HL-60 (cell line): ENCODE measurements around the gene MOXD1.
A peak's percentile ranks its signal among the peaks of the same experiment; 100 is the strongest.

Source experiments
- DNase-seq, 2 experiments: peaks; one replicate each; pipeline ENCODE4 v3.0.0-alpha.2; 2010 to 2020; ENCODE audit warnings: low read depth in 1 of 2, low spot score in 1 of 2
- H3K27ac ChIP-seq: fragments of 250-450 bp; sonication (Bioruptor Pico); replicated peaks from 2 replicates; pipeline ENCODE4 v1.5.1; 2020; ENCODE audit warnings: mild to moderate bottlenecking, moderate library complexity
- H3K27me3 ChIP-seq: fragments of 250-450 bp; sonication (Bioruptor Pico); 2 replicates; pipeline ENCODE4 v1.5.1; 2021; ENCODE audit warnings: mild to moderate bottlenecking, moderate library complexity; ENCODE audit not compliant: insufficient read depth, poor library complexity, severe bottlenecking
- H3K4me3 ChIP-seq: replicated peaks from 2 replicates; pipeline ENCODE4 v1.5.1; 2011; ENCODE audit warnings: mild to moderate bottlenecking, control low read depth, low read length; ENCODE audit not compliant: insufficient read depth
- GABPA ChIP-seq: IDR thresholded peaks from 2 replicates; pipeline ENCODE4 v1.6.1; 2012; ENCODE audit warnings: low read depth
- POLR2AphosphoS5 ChIP-seq: IDR thresholded peaks from 2 replicates; pipeline ENCODE4 v1.6.1; 2012; ENCODE audit warnings: low read depth
- SPI1 ChIP-seq: IDR thresholded peaks from 2 replicates; pipeline ENCODE4 v1.6.1; 2012; ENCODE audit warnings: low read depth, mild to moderate bottlenecking, borderline replicate concordance
- TF ChIP-seq, protein P1 (sequence below): IDR thresholded peaks from 2 replicates; pipeline ENCODE4 v1.6.1; 2012; ENCODE audit warnings: low read depth; ENCODE audit not compliant: insufficient replicate concordance
- TF ChIP-seq, protein P2 (sequence below): IDR thresholded peaks from one replicate; pipeline ENCODE4 v1.5.1; 2011; ENCODE audit warnings: low read length, control low read depth, inconsistent platforms; ENCODE audit not compliant: insufficient read depth

The MOXD1 gene

DNA sequence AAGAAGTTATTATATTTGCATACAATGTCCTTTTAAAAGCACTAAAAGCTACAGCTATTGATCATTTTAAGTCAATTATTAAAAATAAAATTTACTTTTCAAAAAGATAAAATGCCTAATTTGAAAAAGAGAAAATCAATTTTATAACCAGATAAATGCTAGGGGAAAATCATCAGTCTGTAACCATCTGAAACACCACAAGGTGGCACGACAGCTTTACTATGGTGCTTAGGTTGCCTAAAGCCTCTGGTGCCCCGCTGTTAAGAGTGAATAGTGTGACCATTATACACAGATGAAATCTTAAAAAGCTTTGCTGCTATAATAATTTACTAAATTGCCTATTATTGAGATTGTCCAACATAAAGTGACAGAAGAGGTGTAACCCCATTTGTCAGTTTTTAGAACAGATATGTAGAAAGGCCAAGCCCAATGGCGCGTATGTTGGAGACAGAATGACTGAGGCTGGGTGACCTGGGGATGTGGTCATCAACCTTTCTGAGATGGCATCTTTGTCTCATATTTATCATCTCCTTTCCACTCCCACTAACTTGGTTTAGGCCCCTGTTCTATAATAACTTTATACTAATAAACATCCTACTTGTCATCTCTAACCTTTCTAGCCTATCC lies 100.8 kb downstream of the MOXD1 start:
- H3K4me3 ChIP-seq, result no peak overlapping the region
- DNase-seq, result peak in 1 of 2 experiments; percentile 44
- H3K27me3 ChIP-seq, result no peaks in the 10 kb centered on the region
- TF ChIP-seq, protein P1, sequence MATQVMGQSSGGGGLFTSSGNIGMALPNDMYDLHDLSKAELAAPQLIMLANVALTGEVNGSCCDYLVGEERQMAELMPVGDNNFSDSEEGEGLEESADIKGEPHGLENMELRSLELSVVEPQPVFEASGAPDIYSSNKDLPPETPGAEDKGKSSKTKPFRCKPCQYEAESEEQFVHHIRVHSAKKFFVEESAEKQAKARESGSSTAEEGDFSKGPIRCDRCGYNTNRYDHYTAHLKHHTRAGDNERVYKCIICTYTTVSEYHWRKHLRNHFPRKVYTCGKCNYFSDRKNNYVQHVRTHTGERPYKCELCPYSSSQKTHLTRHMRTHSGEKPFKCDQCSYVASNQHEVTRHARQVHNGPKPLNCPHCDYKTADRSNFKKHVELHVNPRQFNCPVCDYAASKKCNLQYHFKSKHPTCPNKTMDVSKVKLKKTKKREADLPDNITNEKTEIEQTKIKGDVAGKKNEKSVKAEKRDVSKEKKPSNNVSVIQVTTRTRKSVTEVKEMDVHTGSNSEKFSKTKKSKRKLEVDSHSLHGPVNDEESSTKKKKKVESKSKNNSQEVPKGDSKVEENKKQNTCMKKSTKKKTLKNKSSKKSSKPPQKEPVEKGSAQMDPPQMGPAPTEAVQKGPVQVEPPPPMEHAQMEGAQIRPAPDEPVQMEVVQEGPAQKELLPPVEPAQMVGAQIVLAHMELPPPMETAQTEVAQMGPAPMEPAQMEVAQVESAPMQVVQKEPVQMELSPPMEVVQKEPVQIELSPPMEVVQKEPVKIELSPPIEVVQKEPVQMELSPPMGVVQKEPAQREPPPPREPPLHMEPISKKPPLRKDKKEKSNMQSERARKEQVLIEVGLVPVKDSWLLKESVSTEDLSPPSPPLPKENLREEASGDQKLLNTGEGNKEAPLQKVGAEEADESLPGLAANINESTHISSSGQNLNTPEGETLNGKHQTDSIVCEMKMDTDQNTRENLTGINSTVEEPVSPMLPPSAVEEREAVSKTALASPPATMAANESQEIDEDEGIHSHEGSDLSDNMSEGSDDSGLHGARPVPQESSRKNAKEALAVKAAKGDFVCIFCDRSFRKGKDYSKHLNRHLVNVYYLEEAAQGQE, result no peak
- TF ChIP-seq, protein P2, sequence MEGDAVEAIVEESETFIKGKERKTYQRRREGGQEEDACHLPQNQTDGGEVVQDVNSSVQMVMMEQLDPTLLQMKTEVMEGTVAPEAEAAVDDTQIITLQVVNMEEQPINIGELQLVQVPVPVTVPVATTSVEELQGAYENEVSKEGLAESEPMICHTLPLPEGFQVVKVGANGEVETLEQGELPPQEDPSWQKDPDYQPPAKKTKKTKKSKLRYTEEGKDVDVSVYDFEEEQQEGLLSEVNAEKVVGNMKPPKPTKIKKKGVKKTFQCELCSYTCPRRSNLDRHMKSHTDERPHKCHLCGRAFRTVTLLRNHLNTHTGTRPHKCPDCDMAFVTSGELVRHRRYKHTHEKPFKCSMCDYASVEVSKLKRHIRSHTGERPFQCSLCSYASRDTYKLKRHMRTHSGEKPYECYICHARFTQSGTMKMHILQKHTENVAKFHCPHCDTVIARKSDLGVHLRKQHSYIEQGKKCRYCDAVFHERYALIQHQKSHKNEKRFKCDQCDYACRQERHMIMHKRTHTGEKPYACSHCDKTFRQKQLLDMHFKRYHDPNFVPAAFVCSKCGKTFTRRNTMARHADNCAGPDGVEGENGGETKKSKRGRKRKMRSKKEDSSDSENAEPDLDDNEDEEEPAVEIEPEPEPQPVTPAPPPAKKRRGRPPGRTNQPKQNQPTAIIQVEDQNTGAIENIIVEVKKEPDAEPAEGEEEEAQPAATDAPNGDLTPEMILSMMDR, result peak; percentile 19
- H3K27ac ChIP-seq, result no peak overlapping the region

DNA sequence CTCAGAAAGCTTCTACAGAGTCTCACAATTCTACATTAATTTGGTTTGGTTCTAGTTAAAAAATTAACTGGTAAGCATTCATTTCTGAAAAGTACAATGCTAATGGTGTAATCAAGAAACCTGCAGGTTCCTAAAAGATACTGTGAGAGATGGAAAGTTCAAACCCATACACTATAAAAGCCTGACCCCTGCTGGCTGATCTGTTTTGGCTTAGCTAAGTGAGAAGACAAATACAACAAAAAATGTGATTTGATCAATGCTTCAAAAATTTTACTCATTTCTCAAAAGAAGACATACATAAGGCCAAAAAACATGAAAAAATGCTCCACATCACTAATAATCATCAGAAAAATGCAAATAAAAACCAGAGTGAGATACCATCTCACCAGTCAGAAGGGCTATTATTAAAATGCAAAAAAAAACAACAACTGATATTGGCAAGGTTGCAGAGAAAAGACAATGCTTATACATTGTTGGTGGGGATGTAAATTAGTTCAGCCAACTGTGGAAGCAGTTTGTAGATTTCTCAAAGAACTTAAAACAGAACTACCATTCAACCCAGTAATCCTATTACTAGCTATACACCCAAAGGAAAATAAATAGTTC lies 102.8 kb downstream of the MOXD1 start:
- TF ChIP-seq, protein P2, result peak; percentile 30
- TF ChIP-seq, protein P1, result no peak
- Histone ChIP-seq H3K4me3 (no peak overlapping the region), H3K27ac (no peak overlapping the region), H3K27me3 (peaks cover 2% of the 10 kb centered on the region)
- peak in 1 of 2 experiments; percentile 50 for DNase-seq

DNA sequence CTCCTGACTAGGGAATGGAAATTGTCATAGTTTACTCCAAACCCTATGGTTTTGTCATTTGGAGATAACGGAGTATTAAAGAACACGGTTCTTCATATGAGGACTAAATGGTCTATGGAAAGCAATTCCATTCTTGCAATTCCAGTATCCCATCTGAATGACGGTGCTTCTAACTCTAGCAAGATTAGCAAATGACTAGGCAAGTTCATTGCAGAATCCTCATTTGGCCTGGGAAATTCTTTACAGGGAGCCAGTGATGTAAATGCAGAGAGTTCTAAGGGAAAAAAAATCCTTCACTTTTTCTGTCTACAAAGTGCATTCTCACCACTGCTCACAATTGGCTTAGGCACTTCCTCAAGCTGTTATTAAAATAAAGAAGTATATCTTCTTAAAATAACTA lies 111.5 kb downstream of the MOXD1 start:
- no peak for DNase-seq
- Histone ChIP-seq H3K4me3 (no peak overlapping the region), H3K27me3 (peaks cover 3% of the 10 kb centered on the region), H3K27ac (no peak overlapping the region)
- TF ChIP-seq SPI1, result no peak
- TF ChIP-seq, protein P1, result no peak
- TF ChIP-seq, protein P2, result no peak
- TF ChIP-seq POLR2AphosphoS5, result no peak
- no peak for TF ChIP-seq GABPA
